Hippocampal formation (tissue), 2 donors: ENCODE results near the gene PPP4R2.
A peak's percentile ranks its signal among the peaks of the same experiment; 100 is the strongest.
"Not testable (repeated sequence)": the region's sequence is repeated elsewhere in the genome, so short reads cannot be mapped to it uniquely, and the experiment has no call there.

Experiments
- DNase-seq, 2 donors: peaks; one replicate each; lab custom pipeline; 2025; lab: John Stamatoyannopoulos, UW

Gene PPP4R2

DNA sequence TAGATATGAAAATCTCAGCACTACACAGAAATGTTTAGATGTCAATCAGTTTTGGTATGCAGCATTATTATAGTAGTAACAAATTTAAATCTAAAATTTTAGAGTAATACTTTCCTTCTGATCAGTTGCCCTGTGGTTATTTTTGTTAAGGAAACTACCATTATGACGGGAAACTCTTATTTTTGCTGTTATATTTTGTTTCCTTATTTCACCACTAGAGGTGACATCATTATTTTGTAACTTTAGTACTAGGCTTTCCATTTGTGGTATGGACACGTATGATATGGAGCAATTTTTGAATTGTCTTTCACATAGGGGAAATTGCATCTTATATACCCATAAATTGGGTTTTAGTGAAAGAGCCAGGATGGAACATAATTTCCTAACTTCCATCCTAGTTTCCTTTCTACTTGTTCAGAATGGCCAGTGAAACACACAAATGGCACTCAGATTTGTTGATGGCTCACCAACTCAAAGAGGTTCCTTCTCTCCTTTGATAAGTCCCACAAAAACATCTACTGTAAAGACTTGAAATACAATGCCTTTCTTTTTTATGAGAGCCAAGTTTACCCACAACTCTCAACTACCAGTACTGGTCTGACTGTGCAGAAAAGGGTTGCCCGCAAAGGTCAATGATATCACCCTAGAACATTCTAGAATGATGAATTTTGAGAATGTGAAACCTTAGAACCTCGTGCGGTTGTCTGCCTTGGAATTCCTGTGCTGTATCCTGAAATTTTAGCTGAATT lies 19.4 kb upstream of the PPP4R2 start:
- DNase-seq, result no peak

DNA sequence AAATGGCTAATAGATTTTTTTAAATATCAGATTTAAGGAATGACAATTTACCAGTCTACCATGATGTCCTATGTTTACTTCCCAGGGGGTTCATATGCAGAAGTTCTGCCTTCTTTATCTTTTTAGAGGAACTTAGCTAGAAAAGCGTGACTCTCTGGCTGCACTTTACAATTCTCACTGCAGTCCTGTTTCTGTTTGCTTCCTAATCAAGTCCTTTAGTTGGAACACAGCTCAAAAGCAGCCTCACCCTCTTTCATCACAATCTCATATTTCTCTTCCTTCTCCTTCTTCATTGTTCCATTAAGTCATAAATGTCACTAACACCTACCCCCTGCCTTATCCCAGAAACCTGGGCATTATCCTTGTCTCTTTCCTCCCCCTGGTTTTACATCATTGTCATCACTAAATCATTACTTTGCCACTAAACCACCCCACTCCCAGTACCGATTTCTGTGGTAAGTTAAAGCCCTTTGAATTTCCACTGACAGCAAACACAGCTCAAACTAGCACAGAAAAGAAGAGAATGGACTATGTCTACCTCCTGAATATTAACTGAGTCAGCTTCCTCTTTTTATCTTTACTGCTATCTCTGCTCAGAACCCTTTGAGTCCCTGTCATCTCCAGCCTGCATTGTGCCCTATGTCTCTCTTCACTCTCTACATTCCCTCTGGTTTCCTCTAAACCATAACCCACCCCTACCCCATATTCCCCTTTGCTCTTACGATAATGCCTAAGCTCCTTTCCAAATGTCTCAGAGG lies 13.8 kb upstream of the PPP4R2 start:
- no peak for DNase-seq

DNA sequence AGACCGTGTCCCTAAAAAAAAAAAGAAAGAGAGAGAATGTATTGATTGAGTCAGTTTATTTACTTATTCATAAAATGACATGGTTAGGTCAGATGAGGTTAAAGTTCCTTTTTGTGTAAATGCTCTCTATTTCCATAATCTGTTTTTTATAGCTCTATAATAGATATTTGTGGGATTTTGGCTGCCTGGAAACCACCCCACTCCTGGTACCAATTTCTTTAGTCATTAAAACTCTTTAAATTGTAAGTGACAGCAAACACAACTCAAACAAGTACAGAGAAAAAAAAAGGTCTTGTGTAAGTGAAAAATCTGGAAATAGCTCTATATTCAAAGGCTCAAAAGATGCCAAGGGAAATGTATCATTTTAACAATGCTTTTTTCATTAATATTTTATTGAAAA lies 11.0 kb upstream of the PPP4R2 start:
- no peak for DNase-seq

DNA sequence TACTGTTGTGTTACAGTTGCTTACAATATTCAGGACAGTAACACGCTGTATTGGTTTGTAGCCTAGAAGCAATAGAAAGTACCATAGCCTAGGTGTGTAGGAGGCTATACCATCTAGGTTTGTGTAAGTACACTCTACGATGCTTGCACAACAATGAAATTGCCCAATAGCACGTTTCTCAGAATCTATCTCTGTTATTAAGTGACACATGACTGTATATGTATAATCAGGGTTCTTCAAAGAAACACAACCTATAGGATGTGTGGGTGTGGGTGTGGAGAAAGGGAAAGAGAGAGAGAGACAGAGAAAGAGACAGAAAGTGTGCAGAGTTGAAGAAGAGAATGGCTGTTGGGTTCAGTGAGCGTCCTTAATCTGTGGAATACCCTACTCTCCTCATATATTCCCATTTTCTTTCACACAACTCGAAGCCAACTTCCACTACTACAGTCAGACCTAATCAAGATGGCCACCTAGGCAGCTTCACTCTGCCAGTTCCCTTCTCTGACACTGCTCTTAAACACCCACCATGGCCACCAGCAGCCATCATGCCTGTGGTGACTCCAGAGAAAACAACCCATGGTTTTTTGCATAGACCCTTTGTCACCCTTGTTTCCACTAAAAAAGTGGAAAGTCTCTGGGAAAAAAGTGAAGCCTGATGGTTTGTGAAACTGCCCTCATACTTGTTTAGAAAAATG lies 5.8 kb upstream of the PPP4R2 start:
- DNase-seq, result no peak

DNA sequence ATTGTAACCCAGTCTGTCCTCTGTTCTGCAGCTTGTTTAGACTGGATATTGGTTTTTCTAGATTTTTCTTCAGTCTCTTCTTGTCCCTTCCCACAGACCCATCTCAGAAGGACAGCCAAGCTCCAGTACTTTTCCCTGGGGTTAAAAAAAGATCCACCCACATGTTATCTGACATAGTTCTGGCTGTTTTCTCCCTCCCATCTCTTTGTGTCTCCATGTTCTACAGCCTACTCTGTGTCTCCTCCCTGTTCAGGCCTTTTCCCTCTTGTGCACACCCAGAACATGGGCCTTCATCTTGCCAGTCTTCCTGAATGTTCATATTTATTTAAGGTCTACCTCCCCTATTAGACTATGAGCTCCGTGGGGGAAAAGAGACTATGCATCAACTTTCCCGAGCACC lies 5.1 kb upstream of the PPP4R2 start:
- DNase-seq, result no peak

DNA sequence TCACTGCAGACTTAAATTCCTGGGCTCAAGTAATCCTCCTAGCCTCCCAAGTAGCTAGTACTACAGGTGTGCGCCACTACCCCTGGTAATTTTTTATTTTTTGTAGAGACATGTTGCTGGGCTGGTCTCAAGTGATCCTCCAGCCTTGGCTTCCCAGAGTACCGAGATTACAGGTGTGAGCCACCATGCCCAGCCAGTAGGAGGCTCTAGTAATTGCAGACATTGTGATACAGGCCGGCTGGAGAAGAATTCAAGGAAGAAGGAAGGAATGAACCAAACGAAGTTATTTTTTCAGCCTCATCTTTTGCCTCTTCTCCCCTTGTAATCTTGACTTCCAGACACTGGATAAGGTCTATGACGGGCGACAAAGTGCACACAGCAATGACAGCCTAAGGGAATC lies 3.2 kb upstream of the PPP4R2 start:
- no peak for DNase-seq

DNA sequence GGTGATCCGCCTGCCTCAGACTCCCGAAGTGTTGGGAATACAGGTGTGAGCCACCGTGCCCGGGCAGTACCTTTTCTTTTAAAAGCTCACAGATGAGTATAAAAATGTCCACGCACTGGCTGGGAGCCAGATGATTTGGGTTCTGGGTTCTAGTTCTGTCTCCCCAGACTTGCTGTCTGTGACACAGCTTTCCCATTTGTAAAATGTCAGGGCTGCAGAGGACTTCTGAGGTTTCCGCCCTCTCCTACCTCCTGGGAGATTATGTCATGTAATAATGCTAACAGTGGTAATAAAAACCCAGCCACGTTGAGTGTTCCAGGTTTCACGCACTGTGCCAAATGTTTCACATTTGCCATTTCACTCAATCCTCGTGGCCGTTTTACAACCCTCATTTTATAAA lies 1.3 kb upstream of the PPP4R2 start:
- no peak for DNase-seq

DNA sequence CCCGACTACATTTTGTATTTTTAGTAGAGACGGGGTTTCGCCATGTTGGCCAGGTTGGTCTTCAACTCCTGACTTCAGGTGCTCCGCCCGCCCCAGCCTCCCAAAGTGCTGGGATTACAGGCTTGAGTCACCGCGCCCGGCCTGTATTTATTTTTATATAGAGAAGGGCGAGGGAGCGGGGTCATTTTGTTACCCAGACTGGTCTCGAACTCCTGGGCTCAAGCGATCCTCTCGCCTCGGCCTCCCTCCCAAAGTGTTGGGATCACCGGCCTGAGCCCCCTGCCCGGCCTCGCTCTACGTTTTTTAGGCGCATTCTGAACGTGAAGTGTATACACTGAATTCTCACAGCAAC lies 514 bp upstream of the PPP4R2 start:
- DNase-seq, result no peak

DNA sequence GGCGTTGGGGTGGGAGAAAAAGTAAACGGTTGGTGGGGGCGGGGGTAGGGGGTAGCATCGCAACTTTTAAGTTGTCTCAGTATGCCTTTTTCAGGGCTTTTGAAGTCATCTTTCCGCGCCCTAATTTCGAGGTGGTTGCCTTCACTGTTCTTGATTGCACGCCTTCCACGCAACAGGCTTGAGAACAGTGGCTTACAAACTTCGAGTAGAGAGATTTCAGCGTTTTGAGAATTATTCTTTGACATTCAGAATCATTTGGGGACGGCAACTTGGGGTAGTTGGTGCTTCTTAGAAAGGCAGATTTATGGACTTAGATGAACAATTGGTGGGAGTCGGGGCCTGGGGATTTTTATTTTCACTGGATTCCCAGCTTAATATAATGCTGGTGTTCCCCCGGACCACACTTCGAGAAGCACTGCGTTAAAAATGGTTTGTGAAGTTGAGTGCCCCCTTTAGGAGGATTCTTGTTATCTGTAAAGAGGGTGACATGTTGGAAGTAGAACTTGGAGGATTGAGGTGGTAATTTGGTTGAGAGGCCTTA lies 880 bp downstream of the PPP4R2 start:
- peak in 1 of 2 donors; percentile 72 for DNase-seq

DNA sequence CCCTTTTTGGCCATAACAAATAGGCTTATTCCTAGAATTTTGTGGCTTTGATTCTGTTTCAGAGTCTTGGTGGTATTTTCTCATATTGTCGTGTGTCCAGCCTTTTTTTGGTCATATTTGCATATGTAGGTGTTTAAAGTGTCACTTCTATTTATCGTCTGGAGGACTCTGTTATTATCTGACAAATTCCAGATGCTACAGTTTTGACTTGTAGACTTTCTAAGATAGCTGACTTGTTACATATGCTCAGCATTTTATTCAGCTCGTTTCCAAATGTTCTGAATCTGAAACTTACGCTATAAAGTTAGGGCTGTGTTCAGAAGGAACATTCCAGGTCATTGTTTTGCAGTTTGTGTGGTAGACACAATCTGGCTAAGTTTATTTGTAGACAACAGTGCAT lies 1.9 kb downstream of the PPP4R2 start:
- DNase-seq, result no peak

DNA sequence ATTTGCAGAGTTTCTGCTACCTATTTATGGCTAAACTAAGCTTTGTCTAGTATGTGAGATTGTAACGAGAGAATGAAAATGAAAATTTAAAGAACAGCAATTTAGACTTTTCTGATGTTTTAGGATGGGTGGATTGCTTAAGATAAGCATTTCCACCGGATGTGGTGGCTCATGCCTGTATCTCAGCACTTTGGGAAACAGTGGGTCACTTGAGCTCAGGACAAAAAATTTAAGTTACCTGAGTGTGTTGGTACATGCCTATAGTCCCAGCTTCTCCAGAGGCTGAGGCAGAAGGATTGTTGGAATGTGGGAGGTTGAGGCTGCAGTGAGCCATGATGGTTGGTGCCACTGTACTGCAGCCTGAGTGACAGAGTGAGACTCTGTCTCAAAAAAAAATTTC lies 3.3 kb downstream of the PPP4R2 start:
- DNase-seq, result no peak

DNA sequence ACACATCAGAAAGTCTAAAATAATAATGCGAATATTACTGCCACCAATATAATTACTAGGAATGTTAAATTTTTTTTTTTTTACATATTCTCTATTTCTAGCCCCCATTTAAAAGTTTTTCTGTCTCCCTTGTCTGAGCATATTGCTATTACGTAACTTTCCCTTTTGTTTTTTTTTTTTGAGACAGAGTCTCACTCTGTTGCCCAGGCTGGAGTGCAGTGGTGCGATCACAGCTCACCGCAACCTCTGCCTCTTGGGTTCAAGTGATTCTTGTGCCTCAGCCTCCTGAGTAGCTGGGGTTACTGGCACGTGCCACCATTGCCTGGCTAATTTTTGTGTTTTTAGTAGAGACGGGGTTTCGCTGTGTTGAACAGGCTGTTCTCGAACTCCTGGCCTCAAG lies 6.4 kb downstream of the PPP4R2 start:
- DNase-seq, result not testable (repeated sequence)

DNA sequence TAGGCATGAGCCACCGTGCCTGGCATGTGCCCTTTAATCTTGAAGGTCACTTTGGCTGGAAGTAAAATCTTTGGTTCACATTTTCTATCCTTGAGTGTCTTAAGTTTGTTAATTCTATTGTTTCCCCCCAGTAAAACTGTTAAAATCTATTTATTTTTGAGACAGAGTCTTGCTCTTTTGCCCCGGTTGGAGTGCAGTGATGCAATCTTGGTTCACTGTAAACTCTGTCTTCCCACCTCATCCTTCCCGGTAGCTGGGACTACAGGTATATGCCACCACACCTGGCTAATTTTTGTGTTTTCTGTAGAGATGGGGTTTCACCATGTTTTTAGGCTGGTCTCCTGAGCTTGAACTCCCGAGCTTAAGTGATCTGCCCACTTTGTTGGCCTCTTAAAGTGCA lies 7.7 kb downstream of the PPP4R2 start:
- no peak for DNase-seq

DNA sequence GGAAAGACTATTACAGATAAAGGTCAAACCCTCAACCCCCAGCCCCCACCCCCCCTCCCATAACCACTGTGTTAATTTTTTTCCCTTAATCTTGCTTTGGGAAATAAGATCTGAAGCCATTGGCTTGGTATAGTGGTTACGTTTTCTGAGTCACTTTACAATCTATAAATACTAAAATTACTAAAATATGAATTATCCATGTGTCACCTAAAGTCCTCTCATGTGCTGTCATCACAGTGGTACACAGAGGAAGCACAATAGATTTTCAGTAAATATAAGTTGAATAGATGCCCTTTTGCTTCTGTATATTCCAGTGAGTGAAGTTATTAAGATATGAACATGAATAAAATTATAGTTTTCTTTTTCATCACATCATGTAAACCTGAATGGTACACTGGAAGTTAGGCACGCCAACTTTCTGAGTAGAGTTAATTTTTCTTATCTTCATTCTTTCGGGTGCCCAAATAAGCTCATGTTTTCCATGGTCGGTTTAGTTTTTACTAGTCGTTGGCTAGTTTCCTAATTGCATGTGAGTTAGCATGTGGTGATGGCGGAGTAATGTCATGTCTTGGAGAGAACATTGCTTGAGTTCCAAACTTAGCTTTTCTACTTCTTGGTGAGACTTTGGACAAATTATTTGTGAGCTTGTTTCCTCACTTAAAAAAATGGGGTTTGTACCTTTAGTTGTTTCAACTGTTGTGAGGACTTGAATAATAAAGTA lies 11.5 kb downstream of the PPP4R2 start:
- DNase-seq, result no peak

DNA sequence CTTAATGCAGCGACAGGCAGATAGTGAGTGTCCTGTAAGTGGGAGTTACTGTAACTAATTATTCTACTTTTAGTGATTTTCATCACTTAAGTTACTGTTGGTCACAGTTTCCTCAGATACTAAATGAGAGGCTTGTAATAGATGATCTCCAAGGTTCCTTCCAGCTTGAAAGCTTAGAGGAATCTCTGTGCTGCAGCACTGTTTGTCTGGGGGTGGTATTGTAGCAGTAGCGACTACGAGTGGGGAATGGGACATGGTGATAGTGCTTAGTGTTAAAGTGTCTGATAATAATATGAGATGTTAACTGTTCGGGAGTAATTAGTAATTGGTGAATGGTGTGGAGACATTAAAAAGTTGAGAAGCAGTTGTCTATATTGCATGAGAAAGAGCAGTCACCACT lies 12.4 kb downstream of the PPP4R2 start:
- DNase-seq, result no peak

DNA sequence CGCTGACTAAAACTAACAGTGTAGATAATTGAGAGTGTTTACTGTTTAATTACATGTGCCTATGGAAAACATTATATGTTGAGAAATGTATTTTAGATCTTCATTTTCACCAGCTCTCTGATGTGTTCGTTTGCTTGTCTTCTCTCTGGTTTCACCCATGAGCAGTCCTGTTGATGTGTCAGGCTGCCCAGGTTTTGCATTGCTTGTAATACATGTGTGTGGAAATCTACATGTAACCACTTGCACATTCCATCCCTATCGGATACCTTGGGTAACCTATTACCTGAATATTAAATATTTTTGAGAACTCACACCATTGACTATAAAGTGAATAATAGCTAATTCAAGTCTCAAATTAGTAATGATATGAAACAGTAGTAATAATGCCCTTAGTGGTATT lies 13.1 kb downstream of the PPP4R2 start:
- DNase-seq, result no peak

DNA sequence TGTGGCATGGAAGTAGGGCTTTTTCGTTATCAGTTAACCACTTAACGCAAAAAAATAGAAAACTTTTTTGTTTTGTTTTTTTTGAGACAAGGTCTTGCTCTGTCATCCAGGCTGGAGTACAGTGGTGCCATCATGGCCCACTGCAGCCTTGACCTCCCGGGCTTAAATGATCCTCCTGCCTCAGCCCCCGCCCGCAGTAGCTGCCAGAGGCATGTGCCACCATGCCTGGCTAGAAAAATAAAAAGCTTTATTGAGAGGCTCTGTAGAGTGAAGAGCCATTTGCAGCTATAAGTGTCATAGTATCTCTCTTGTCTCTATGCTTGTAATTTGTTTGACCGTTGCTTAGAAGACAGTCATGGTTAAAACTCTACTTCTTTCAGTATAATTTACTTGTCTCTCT lies 13.5 kb downstream of the PPP4R2 start:
- DNase-seq, result no peak

DNA sequence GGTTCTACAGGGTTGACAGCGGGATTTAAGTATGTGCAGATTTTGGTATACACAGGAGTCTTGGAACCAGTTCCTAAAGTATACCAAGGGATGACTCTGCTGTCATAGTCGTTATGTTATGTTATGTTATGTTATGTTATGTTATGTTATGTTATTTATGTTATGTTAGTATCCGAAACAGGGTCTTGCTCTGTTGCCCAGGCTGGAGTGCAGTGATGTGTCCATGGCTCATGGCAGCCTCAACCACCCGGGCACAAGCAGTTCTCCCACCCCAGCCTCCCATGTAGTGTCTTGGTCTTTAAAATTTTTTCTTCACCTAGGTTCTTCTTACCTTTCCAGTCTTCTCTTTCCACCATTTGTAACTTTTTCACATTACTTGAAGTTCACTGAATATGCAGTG lies 21.7 kb downstream of the PPP4R2 start:
- no peak for DNase-seq

DNA sequence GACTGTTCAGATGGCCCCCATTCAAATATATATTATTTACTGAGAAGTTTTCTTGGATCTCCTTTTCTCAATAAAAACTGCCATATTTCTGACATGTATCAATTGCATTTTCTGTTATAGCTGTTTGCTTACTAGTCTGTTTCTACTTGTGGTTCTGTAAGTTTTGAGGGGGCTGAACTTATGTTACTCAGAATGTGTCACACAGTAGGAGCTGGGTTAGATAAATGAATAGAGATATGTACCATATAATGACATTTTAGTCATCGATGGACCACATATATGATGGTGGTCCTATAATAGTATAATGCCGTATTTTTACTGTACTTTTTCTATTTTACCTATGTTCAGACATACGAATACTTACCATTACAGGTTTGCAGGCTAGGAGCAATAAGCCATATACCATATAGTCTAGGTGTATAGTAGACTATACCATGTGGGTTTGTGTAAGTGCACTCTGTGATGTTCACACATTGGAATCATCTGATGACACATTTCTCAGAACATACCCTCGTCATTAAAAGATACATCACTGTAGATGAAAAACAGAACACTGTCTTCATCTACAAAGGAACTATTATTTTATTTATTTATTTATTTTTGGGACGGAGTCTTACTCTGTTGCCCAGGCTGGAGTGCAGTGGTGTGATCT lies 22.3 kb downstream of the PPP4R2 start:
- no peak for DNase-seq

DNA sequence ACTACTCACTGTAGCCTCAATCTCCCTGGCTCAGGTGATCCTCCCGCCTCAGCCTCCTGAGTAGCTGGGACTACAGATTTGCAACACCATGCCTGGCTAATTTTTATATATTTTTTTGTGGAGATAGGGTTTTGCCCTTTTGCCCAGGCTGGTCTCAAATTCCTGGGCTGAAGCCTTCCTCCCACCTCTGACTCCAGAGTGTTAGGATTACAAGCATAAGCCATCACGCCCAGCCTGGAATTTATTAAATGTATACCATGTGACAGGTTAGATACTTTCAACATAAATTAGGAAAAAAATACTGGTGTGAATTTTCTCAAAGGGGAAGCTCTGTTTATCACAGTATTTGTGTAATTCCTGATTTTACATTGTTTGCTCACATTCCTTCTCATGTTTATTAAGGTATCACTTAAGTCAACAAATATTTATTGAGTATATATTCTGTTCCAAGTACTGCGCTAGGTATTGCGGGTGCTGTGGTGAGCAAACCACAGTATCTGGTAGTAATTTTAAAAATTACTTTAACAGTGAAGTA lies 24.8 kb downstream of the PPP4R2 start:
- no peak for DNase-seq

DNA sequence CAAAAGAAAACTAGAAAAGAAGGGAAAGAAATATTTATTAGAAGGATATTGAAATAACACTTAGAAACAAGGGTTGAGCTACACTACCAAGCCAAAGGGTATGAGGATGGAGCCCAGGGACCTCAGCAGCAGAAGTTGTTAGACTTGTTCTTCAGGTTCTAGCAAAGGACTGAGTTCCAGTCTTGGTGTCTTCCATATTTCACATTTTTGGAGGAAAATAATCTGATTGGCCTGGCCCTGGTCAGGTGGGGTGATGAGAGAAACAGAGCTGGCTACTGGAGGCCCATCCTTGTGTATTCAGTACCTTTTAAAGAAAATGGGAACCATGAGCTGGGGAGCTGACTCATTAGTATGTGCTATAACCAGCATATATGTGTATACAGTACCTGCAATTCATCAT lies 28.2 kb downstream of the PPP4R2 start:
- no peak for DNase-seq
